K562 (cell line): ENCODE data around the gene SPATA16. TPM values are rescaled to one million over a fixed set of nuclear protein-coding genes. Genes with fewer than 3 reads are reported as not detected.

Experiments used
- ATAC-seq: fragments of 200-7000 bp; cut with Tn5 transposase; 3 replicates; pipeline ENCODE4 v1.9.1; 2020; ENCODE audit warnings: moderate library complexity
- BruUV-seq: library from RNA; stranded (reverse); fragments of 400-500 nt; replicated peaks from 2 replicates; lab custom pipeline; 2021; lab: Mats Ljungman, UMichigan
- CTCF ChIA-PET: fragments of 300-600 bp; formaldehyde crosslinking; extraction: SDS; loops from one replicate; lab custom pipeline; 2021; ENCODE audit warnings: low intra/inter-chr PET ratio; lab: Yijun Ruan, JAX
- POLR2A ChIA-PET: fragments of 300-600, 350-650 bp; sonication (Branson Sonifier 250); formaldehyde crosslinking; extraction: SDS; loops from one replicate; lab custom pipeline; 2021; ENCODE audit warnings: antibody characterized with exemption, inconsistent platforms; lab: Yijun Ruan, JAX
- DNase-seq, 4 experiments: peaks; one replicate each; pipeline versions ENCODE4 v3.0.0 to v3.0.0-alpha.2; 2011 to 2018; ENCODE audit warnings: low spot score in 3 of 4, mixed read lengths in 3 of 4; ENCODE audit errors: extremely low read depth in 1 of 4
- FAIRE-seq: peaks from 2 replicates; lab custom pipeline; 2011; peaks lifted over from hg19 to GRCh38; lab: Jason Lieb, UNC
- H2AFZ ChIP-seq: 2 replicates; pipeline ENCODE4 v1.6.0; 2011; ENCODE audit warnings: low read depth, low read length, control low read depth, inconsistent platforms
- H3K27ac ChIP-seq: fragments of 200-600 bp; 3 replicates; pipeline ENCODE4 v1.8.0; 2011; ENCODE audit warnings: low read depth, mild to moderate bottlenecking, control low read depth, inconsistent platforms, low read length, moderate library complexity, mixed read lengths; ENCODE audit errors: extremely low read depth
- H3K27me3 ChIP-seq, 2 experiments: fragments of 300-600 bp in 1 of 2; 2 replicates in 1 of 2; 3 replicates in 1 of 2; pipeline versions ENCODE4 v1.6.0 to v1.8.0; 2011; ENCODE audit warnings: inconsistent platforms in 2 of 2, low read length in 2 of 2, mild to moderate bottlenecking in 1 of 2, mixed read lengths in 1 of 2, moderate library complexity in 1 of 2; ENCODE audit not compliant: control insufficient read depth in 2 of 2, insufficient read depth in 2 of 2
- H3K36me3 ChIP-seq: fragments of 300-600 bp; 3 replicates; pipeline ENCODE4 v1.8.0; 2011; ENCODE audit warnings: mild to moderate bottlenecking, low read length, inconsistent platforms; ENCODE audit not compliant: control insufficient read depth, insufficient read depth
- H3K4me1 ChIP-seq, 2 experiments: fragments of 200-600 bp in 1 of 2; replicated peaks in 1 of 2; 2 replicates in 1 of 2; 3 replicates in 1 of 2; pipeline versions ENCODE4 v1.5.1 to v1.8.0; 2011; ENCODE audit warnings: inconsistent platforms in 2 of 2, low read length in 2 of 2, mild to moderate bottlenecking in 1 of 2, mixed read lengths in 1 of 2, moderate library complexity in 1 of 2; ENCODE audit not compliant: control insufficient read depth in 2 of 2, insufficient read depth in 2 of 2
- H3K4me2 ChIP-seq: 2 replicates; pipeline ENCODE4 v1.6.1; 2011; ENCODE audit warnings: low read length, control low read depth, inconsistent platforms, mixed read lengths; ENCODE audit not compliant: insufficient read depth
- H3K4me3 ChIP-seq: fragments of 200-600 bp; sonication (generic), shearing (Covaris generic); 2 replicates; pipeline ENCODE4 v1.5.1; 2016; ENCODE audit warnings: control low read depth, inconsistent platforms
- H3K79me2 ChIP-seq: fragments of 200-600 bp; 3 replicates; pipeline ENCODE4 v1.8.0; 2011; ENCODE audit warnings: low read length, inconsistent platforms; ENCODE audit not compliant: control insufficient read depth, insufficient read depth
- H3K9ac ChIP-seq, 2 experiments: 2 replicates each; pipeline versions ENCODE4 v1.6.0 to v1.6.1; 2011; ENCODE audit warnings: low read depth in 2 of 2, low read length in 2 of 2, control low read depth in 1 of 2, inconsistent platforms in 1 of 2, mild to moderate bottlenecking in 1 of 2, mixed read lengths in 1 of 2; ENCODE audit not compliant: insufficient read depth in 1 of 2
- H3K9me1 ChIP-seq: one replicate; pipeline ENCODE4 v1.6.0; 2011; ENCODE audit warnings: inconsistent platforms, mild to moderate bottlenecking, low read length, moderate library complexity; ENCODE audit not compliant: control insufficient read depth, insufficient read depth
- H3K9me3 ChIP-seq: replicated peaks from 2 replicates; pipeline ENCODE4 v1.5.1; 2011; ENCODE audit warnings: low read depth, low read length, inconsistent platforms; ENCODE audit not compliant: control insufficient read depth, insufficient read depth
- H4K20me1 ChIP-seq: replicated peaks from 2 replicates; pipeline ENCODE4 v1.6.1; 2011; ENCODE audit warnings: low read length, inconsistent platforms, mixed read lengths; ENCODE audit not compliant: control insufficient read depth, insufficient read depth
- BRF1 ChIP-seq: IDR thresholded peaks from 3 replicates; pipeline ENCODE4 v1.6.1; 2011; ENCODE audit warnings: borderline replicate concordance, mild to moderate bottlenecking; ENCODE audit not compliant: insufficient read length; ENCODE audit errors: extremely low read depth
- C11orf30 ChIP-seq: fragments of 450-650 bp; IDR thresholded peaks from 2 replicates; pipeline ENCODE4 v1.6.1; 2016; ENCODE audit warnings: low read depth, mild to moderate bottlenecking
- CTCFL ChIP-seq: IDR thresholded peaks from 2 replicates; pipeline ENCODE4 v1.6.1; 2011; ENCODE audit warnings: borderline replicate concordance, low read depth, mild to moderate bottlenecking, moderate library complexity, low read length; ENCODE audit not compliant: insufficient read depth, poor library complexity, severe bottlenecking
- ELF1 ChIP-seq: fragments of 200-800 bp; sonication (Bioruptor generic); IDR thresholded peaks from 2 replicates; pipeline ENCODE4 v1.6.1; 2016; ENCODE audit warnings: missing genetic modification characterization, missing compliant biosample characterization
- HCFC1 ChIP-seq: IDR thresholded peaks from 2 replicates; pipeline ENCODE4 v1.6.1; 2012; ENCODE audit warnings: low read depth, low read length, improper control_type of control experiment
- HNRNPUL1 ChIP-seq: fragments of 200-400 bp; formaldehyde crosslinking; IDR thresholded peaks from 2 replicates; pipeline ENCODE4 v1.6.1; 2017; ENCODE audit warnings: low read length
- MCM5 ChIP-seq: fragments of 450-650 bp; IDR thresholded peaks from 2 replicates; pipeline ENCODE4 v1.6.1; 2016; ENCODE audit warnings: low read depth
- U2AF2 ChIP-seq: fragments of 200-400 bp; formaldehyde crosslinking; optimal IDR thresholded peaks from 2 replicates; pipeline ENCODE3; 2017; ENCODE audit warnings: low read depth, mild to moderate bottlenecking, low read length
- ZHX1 ChIP-seq: fragments of 150-350 bp; conservative IDR thresholded peaks from 2 replicates; pipeline ENCODE4 v1.6.1; 2014; ENCODE audit warnings: low read length
- WGBS: fragments of 100-300 bp; shearing (Covaris generic); methylation state at CpG from one replicate; pipeline ENCODE4 v1.1.6; 2016; ENCODE audit warnings: low coverage, mixed read lengths; ENCODE audit not compliant: insufficient coverage; ENCODE audit errors: missing lambda C conversion rate; 5-methylcytosine and 5-hydroxymethylcytosine counted together
- in situ Hi-C: fragments of 300-500 bp; cut with MboI; formaldehyde crosslinking; loops from 4 replicates; pipeline ENCODE4 v1.15.0; 2018; ENCODE audit warnings: inconsistent platforms, mixed read lengths
- intact Hi-C: fragments of 100-400 bp; cut with micrococcal nuclease; formaldehyde crosslinking; loops from 2 replicates; pipeline ENCODE4 v1.14.2; 2022
- polyA plus RNA-seq, 8 experiments: library from polyadenylated mRNA; depleted of rRNA in 4 of 8; stranded (reverse) in 5 of 8; unstranded in 3 of 8; fragments of >200 nt; fragmentation: Nextera tagmentation in 2 of 8; fragmentation: Illumina TruSeq in 1 of 8; extraction: Ambion mirVana in 2 of 8; extraction: Trizol in 1 of 8; gene quantifications; 2 replicates each; pipeline versions ENCODE4 v1.2.1 to v1.2.3, GENCODE V29; 2011 to 2014; ENCODE audit warnings: inconsistent platforms in 1 of 8, missing spikeins in 1 of 8
- total RNA-seq, 7 experiments: library from RNA; depleted of rRNA in 6 of 7; stranded (reverse); fragments of >200 nt in 6 of 7; fragmentation: Illumina TruSeq in 2 of 7; extraction: Trizol in 2 of 7; gene quantifications; 2 replicates each; pipeline versions ENCODE4 v1.2.1 to v1.2.3, GENCODE V29; 2011 to 2021; ENCODE audit warnings: low replicate concordance in 1 of 7
- TF ChIP-seq, protein P1 (sequence below): fragments of 250-450 bp; sonication (Bioruptor Pico); IDR thresholded peaks from 2 replicates; pipeline ENCODE4 v1.4.0; 2020; ENCODE audit warnings: mild to moderate bottlenecking, moderate library complexity

The SPATA16 gene
- total and polyA plus RNA-seq, 9 of the 15 experiments (the other 6 are each of a cell fraction or from before 2014, with no cell fraction given), result not detected

DNA sequence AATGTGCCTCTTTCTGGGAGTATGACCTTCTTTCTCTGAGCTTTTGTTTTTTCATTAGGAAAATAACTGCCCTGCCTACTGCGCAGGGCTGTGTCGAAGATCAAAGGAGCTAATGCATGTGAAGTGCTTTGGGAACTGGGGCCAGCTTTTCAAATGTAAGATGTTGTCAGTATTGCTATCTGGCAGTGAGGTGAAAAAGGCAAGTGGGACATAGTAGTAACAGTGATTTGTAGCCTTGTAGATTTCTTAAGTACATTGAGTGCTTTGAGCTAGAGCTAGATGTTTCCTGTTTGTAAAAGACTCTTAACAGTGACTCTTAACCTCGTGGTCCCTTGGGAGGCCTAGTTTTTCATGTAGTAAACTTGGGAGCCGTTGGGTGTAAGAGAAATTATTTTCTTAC, 264.0 kb downstream of the SPATA16 start:
- Histone ChIP-seq H3K79me2 (no peaks in the 10 kb centered on the region), H3K4me1 (no peaks in the 10 kb centered on the region; a peak in 1 of 5 replicates), H4K20me1 (no peaks in the 10 kb centered on the region), H3K9me3 (no peaks in the 10 kb centered on the region), H2AFZ (0 out of 2 replicates have a peak overlapping the region, but pooled peaks have one; percentile 3), H3K4me2 (no peak overlapping the region), H3K27ac (no peak overlapping the region), H3K4me3 (no peak overlapping the region), H3K27me3 (no peaks in the 10 kb centered on the region), H3K9me1 (no peaks in the 10 kb centered on the region), H3K9ac (no peak overlapping the region), H3K36me3 (no peaks in the 10 kb centered on the region)
- TF ChIP-seq C11orf30, result no peak
- TF ChIP-seq BRF1, result no peak
- ATAC-seq (no peak), FAIRE-seq (no peak), DNase-seq (no peak)
- in situ Hi-C loops (no loop called here), intact Hi-C loops (no loop called here)
- POLR2A ChIA-PET, result interaction anchor here (0.7 to 1.0 kb wide), 2 partner anchors 8 to 11 kb away, joined by 3 read pairs; no protein-coding TSS in a partner anchor
- no TSS peak for BruUV-seq
- CTCF ChIA-PET, result no interaction called here
- WGBS, result 42% methylated on average over 4 of the region's 4 CpGs

- 31% methylated on average over 3 of the region's 3 CpGs for WGBS
- H4K20me1 ChIP-seq, result no peaks in the 10 kb centered on the region
- H3K4me1 ChIP-seq, result peaks cover 0 to 6% of the 10 kb centered on the region in 2 experiments; a peak in 2 of 5 replicates
- ATAC-seq, result no peak
- H3K9me1 ChIP-seq, result no peaks in the 10 kb centered on the region
- no peaks in the 10 kb centered on the region for H3K27me3 ChIP-seq
- 0 out of 2 replicates have a peak overlapping the region, but pooled peaks have one; percentile 29 for H2AFZ ChIP-seq
- no peak overlapping the region for H3K4me3 ChIP-seq
- intact Hi-C loops, result no loop called here
- no peaks in the 10 kb centered on the region for H3K9me3 ChIP-seq
- DNase-seq, result no peak
- in situ Hi-C loops, result no loop called here
- H3K79me2 ChIP-seq, result no peaks in the 10 kb centered on the region
- no peak overlapping the region for H3K9ac ChIP-seq
- BruUV-seq, result no TSS peak
- TF ChIP-seq, protein P1, sequence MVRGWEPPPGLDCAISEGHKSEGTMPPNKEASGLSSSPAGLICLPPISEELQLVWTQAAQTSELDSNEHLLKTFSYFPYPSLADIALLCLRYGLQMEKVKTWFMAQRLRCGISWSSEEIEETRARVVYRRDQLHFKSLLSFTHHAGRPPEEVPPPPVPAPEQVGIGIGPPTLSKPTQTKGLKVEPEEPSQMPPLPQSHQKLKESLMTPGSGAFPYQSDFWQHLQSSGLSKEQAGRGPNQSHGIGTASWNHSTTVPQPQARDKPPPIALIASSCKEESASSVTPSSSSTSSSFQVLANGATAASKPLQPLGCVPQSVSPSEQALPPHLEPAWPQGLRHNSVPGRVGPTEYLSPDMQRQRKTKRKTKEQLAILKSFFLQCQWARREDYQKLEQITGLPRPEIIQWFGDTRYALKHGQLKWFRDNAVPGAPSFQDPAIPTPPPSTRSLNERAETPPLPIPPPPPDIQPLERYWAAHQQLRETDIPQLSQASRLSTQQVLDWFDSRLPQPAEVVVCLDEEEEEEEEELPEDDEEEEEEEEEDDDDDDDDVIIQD (CRISPR knock-in tag), result no peak
- no peak for TF ChIP-seq ELF1 (tag)
- TF ChIP-seq ZHX1, result no peak
- TF ChIP-seq CTCFL, result no peak
- TF ChIP-seq HCFC1, result no peak
- TF ChIP-seq MCM5, result no peak
- no peak for TF ChIP-seq U2AF2
- TF ChIP-seq HNRNPUL1, result no peak
- no peak for FAIRE-seq
- no peak overlapping the region for H3K27ac ChIP-seq
- H3K4me2 ChIP-seq, result no peak overlapping the region
- CTCF ChIA-PET, result no interaction called here
- no peaks in the 10 kb centered on the region for H3K36me3 ChIP-seq
- POLR2A ChIA-PET, result no interaction called here
Observed at GRCh38 chr3:172876297-172876696, 264.7 kb downstream of the SPATA16 start.
